ENCODE data around the gene TMX4.

GRCh38 chr20:8000796-8001195 is 18.8 kb downstream of the TMX4 start:
- TF ChIP-seq POLR2A (IDR thresholded peaks at IDR 0.05; ENCODE audit: low read length) (no peak), GATA1 (IDR thresholded peaks at IDR 0.05; ENCODE audit: low read depth, low read length) (no peak)

All from erythroblast (primary cell).